BE2C (cell line): Measurements from ENCODE around the gene DLG2.
A peak's percentile ranks its signal among the peaks of the same experiment; 100 is the strongest.

Experiments used
- DNase-seq: peaks from one replicate; pipeline ENCODE4 v3.0.0-alpha.2; 2020
- H3K27me3 ChIP-seq: fragments of 250-450 bp; sonication (Bioruptor Pico); 2 replicates; pipeline ENCODE4 v1.5.1; 2020; ENCODE audit warnings: mild to moderate bottlenecking
- H3K36me3 ChIP-seq: fragments of 250-450 bp; sonication (Bioruptor Pico); 2 replicates; pipeline ENCODE4 v1.5.1; 2020; ENCODE audit warnings: mild to moderate bottlenecking
- H3K4me1 ChIP-seq: fragments of 250-450 bp; sonication (Bioruptor Pico); 2 replicates; pipeline ENCODE4 v1.5.1; 2020
- H3K4me3 ChIP-seq: 2 replicates; pipeline ENCODE4 v1.5.1; 2011; ENCODE audit warnings: low read depth, low read length
- H3K9me3 ChIP-seq: fragments of 250-450 bp; sonication (Bioruptor Pico); 2 replicates; pipeline ENCODE4 v1.5.1; 2020
- TF ChIP-seq, protein P1 (sequence below): IDR thresholded peaks from 2 replicates; pipeline ENCODE4 v1.5.1; 2012; ENCODE audit warnings: mild to moderate bottlenecking, low read depth, low read length

DLG2 gene

DNA sequence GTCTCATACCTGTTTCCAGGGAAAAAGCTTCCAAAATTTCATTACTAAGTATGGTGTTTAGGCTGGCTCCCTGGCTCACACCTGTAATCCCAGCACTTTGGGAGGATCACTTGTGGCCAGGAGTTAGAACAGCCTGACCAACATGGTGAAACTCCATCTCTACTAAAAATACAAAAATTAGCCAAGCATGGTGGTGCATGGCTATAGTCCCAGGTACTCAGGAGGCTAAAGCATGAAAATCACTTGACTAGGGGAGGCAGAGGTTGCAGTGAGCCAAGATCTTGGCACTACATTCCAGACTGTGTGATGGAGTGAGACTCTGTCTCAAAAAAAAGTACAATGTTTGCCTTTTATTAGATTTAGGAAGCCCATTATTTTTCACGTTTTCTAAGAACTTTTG is 2009.5 kb downstream of the DLG2 start:
- Histone ChIP-seq H3K4me3 (no peak overlapping the region), H3K27me3 (no peaks in the 10 kb centered on the region), H3K9me3 (no peaks in the 10 kb centered on the region), H3K36me3 (no peaks in the 10 kb centered on the region), H3K4me1 (no peaks in the 10 kb centered on the region; the same call in 1 of the 2 replicates)
- DNase-seq, result no peak
- TF ChIP-seq, protein P1, sequence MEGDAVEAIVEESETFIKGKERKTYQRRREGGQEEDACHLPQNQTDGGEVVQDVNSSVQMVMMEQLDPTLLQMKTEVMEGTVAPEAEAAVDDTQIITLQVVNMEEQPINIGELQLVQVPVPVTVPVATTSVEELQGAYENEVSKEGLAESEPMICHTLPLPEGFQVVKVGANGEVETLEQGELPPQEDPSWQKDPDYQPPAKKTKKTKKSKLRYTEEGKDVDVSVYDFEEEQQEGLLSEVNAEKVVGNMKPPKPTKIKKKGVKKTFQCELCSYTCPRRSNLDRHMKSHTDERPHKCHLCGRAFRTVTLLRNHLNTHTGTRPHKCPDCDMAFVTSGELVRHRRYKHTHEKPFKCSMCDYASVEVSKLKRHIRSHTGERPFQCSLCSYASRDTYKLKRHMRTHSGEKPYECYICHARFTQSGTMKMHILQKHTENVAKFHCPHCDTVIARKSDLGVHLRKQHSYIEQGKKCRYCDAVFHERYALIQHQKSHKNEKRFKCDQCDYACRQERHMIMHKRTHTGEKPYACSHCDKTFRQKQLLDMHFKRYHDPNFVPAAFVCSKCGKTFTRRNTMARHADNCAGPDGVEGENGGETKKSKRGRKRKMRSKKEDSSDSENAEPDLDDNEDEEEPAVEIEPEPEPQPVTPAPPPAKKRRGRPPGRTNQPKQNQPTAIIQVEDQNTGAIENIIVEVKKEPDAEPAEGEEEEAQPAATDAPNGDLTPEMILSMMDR, result no peak

DNA sequence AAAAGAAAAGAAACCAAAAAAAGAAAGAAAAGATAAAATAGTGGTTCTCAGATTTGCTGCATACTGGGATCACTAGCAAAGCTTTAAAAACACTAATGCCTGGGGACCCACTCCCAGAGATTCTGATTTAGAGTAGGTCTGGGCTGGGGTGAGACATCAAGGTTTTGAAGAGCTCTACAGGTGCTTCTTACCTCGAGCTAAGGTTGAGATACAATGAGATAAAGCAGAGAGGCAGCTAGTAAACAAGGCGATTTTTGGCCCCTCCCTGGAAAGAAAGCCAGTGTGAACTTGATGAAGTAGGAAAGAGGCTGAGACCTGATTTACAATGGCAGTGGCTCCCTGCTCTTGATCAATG is 2013.4 kb downstream of the DLG2 start:
- DNase-seq, result no peak
- no peaks in the 10 kb centered on the region for H3K27me3 ChIP-seq
- no peaks in the 10 kb centered on the region for H3K9me3 ChIP-seq
- no peaks in the 10 kb centered on the region for H3K36me3 ChIP-seq
- TF ChIP-seq, protein P1, result no peak
- H3K4me1 ChIP-seq, result peaks cover 15% of the 10 kb centered on the region; the same call in 1 of the 2 replicates
- H3K4me3 ChIP-seq, result no peak overlapping the region

DNA sequence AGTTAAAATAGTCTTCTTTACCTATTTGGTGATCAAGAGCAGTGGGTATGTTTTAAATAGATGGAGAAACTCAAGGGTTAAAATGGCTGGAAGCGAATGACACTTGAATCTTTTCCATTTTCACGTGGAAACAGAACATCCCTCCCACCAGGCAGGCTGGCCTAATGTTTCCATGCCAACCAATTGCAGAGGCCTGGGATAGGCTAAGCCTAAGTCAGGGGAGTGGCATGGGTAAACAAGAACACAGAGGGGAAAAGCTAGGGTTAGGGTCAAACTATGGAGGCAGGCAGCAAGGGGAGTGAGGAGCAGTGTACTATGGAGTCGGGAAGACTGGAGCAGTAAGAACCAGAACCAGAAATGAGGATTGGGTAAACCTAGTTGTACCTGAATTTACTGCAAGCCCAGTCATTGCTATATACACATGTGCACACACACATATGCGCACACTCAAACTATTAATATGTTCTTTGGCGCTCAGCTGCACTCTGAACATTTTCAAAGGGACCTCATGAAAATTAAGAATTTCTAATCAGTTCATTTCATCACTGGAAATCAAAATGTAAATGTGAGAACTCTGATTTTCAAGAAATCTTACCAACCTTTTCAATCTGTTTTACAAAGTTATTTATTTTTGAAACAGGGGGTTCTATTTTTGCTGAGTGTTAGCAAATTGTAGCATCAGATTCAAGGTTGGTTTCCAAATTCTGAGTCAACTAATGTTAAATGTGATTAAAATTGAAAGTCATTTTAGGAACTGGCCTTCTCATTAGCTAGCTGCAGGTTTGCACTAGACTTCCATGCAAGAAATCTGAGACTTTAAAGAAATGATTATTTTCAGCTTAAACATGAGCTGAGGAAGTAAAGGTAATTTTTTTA is 2014.0 kb downstream of the DLG2 start:
- Histone ChIP-seq H3K36me3 (no peaks in the 10 kb centered on the region), H3K4me3 (no peak overlapping the region), H3K9me3 (no peaks in the 10 kb centered on the region), H3K4me1 (peaks cover 15% of the 10 kb centered on the region; the same call in 1 of the 2 replicates), H3K27me3 (no peaks in the 10 kb centered on the region)
- TF ChIP-seq, protein P1, result no peak
- peak; percentile 66 for DNase-seq

DNA sequence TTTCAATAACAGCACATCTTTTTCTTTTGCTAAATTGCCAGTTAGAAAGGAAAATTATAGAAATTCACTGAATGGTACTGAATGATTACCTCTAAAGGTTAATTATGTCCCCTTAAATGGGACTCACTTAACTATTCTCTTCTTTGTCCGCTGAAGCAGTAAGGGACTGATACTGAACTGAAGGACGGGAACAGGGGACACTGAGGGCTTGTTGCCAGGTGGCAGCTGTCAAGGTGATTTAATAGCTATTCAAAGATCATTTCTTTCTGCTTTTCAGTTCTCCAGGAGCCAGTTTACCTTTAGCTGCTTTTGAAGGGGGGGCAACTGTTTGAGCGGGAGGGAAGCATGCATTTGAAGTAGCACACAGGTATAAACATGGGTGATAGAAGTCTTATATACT is 2015.5 kb downstream of the DLG2 start:
- H3K4me1 ChIP-seq, result peaks cover 15% of the 10 kb centered on the region; the same call in 1 of the 2 replicates
- no peak for DNase-seq
- no peak overlapping the region for H3K4me3 ChIP-seq
- H3K36me3 ChIP-seq, result no peaks in the 10 kb centered on the region
- TF ChIP-seq, protein P1, result no peak
- H3K27me3 ChIP-seq, result no peaks in the 10 kb centered on the region
- H3K9me3 ChIP-seq, result no peaks in the 10 kb centered on the region

DNA sequence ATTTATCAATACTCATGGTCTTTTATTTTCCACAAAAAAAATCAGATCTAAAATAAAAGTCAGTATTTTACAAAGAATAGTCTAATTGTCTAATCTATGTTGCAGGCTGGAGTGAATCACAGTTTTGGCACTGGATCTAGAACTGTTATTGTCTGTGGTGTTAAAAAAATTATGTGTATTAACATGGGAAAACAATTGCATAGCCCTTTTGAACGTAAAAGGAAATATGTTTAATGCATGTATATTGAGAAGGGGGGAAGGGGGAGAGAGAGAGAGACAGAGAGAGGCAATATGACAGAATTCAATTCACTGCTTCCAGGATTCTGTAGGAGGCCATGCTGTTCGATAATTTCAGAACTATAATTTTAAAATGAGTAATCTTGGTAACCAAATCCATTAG is 2016.1 kb downstream of the DLG2 start:
- Histone ChIP-seq H3K9me3 (no peaks in the 10 kb centered on the region), H3K27me3 (no peaks in the 10 kb centered on the region), H3K4me1 (peaks cover 15% of the 10 kb centered on the region; the same call in 1 of the 2 replicates), H3K36me3 (no peaks in the 10 kb centered on the region), H3K4me3 (no peak overlapping the region)
- TF ChIP-seq, protein P1, result no peak
- no peak for DNase-seq

DNA sequence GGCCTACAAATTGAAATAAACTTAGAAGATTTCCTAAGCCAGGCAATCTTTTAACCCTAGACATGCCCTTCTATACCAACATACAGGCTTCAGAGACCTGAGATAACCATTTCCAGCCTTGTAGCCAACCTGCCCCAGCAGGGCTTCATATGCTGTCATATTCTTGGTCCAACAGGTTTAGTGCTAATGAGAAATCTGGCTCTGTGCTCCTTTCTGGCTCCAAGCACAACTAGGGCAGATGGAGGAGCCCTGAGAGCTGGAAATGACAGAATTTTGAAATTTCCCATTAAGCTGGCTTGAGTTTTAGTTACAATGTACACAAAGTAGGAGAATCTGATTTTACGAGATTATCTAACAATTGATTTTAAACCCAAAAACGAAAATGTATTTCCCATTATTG is 2018.0 kb downstream of the DLG2 start:
- Histone ChIP-seq H3K9me3 (no peaks in the 10 kb centered on the region), H3K27me3 (no peaks in the 10 kb centered on the region), H3K4me1 (peaks cover 15% of the 10 kb centered on the region; the same call in 1 of the 2 replicates), H3K4me3 (no peak overlapping the region), H3K36me3 (no peaks in the 10 kb centered on the region)
- DNase-seq, result no peak
- TF ChIP-seq, protein P1, result no peak
